NCI-H1417 (cell line): ENCODE data around the gene PCDH9.
"Not testable (repeated sequence)": the region's sequence is repeated elsewhere in the genome, so short reads cannot be mapped to it uniquely, and the experiment has no call there.

Source experiments
- DNase-seq, 3 experiments: peaks; one replicate each; lab custom pipeline; 2025; lab: John Stamatoyannopoulos, UW

PCDH9 gene

DNA sequence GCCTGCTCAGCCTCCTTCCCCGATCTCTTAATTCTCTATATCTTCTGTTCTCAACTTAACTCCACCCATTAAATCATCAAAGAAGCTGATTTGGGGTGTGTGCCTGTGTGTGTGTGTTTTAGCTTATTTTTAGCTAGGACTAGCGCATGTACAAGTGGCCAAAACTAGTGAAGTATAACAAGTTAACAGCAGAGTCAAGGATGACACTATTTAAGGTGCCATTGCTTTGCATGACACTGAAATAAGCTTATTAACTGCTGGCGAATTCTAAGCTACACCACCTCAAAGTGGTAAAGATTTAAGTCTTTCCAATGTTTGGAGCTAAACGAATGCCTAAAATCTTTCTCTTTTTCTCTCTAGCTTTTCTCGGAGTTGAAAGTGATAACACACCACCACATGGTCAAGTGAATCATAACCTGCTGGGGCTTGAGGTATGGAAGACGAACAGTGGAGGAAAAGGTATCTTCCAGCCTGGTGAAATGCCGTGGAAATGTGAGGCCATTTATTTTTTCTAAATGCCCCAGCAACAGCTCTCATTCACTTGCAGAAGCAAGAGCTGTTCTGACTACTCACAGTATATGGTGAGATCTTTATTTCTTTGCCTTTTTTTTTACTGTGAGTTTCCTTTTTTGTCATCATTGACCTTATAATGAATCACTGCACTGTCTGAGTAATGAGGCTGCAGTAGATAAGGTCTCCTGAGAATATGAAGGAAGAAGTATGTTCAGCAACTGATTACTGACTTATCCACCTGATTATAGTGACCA is 570.3 kb downstream of the PCDH9 start:
- peak in 1 of 3 experiments; percentile 8 for DNase-seq

DNA sequence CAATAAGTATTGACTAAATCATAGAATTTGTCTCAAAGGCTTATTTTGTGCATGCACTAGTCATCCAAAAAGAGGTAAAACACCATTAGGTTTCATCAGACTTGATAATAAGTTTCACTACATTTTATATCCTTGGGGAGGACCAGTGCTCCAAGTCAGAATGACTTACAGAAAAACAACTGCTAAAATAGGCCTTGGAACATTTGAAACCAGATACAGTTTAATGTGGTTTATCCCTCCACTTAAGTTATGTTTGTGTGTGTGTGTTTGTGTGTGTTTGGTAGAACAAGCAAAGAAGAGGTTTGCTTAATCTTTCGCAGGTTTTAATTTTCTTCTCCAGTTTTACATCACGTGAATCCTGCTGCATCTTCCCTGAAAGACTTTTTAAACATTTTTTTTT is 570.9 kb downstream of the PCDH9 start:
- peak in 1 of 3 experiments; percentile 12 for DNase-seq

DNA sequence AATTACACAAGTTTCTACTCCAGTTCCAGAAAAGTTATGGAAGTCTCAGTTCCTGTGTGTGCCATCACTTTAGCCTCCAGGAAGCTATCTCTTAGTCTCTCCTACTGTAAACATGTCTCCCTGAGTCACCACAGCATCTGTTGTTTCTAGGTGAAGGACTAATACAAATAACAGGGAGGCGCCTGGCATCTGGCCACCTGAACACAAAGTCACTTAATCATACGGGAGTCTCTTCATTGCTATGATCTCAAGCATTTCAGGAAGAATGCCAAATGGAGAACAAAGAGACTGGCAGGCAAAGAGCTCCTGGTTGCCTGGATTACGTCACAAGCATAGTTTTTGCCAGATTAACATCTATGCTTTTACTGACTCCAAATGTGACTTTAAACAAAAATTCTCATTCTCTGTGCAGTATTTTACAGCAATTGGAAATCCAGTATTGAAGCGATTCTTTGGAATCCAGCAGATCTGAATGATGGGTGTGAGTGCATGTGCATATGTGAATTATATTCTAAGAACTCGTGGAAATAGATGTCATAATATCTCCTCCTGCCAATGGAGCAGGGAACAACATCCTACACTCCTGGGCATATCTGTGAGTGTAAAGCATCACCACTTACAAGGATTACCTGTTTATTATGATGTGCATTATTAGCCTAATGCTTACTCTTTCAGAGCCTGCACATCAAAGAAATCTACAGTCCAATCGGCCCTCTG is 572.8 kb downstream of the PCDH9 start:
- DNase-seq: peak; percentile 31 to 94 (median 64)

DNA sequence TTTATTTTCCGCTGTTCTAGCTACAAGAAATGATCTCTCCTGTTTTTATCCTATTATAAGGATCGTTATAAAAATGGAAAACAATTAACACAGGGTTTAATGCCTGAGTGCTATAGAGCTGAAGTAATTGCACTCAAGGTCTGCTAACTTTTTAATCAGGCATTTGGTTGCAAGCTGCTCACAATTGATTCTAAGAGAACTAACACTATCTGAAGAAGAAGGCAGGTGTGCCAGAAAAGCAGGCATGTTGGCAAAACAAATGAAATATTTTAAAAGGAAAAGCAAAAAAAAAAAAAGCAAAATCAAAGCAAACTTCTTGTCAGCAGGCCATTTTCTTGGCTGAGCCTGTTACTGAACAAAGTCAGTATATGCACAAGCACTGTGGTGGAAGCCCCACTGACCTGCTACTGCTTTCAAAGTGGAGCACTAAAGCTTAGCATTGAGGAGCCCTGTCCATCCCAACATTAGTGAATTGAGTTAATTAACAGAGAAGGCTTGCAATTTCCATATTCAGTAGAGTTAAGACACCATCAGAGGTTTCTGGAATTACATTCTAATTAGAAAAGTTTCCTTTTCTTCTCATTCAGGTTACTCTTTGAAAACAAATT is 574.2 kb downstream of the PCDH9 start:
- DNase-seq: peak in 1 of 3 experiments; percentile 46

DNA sequence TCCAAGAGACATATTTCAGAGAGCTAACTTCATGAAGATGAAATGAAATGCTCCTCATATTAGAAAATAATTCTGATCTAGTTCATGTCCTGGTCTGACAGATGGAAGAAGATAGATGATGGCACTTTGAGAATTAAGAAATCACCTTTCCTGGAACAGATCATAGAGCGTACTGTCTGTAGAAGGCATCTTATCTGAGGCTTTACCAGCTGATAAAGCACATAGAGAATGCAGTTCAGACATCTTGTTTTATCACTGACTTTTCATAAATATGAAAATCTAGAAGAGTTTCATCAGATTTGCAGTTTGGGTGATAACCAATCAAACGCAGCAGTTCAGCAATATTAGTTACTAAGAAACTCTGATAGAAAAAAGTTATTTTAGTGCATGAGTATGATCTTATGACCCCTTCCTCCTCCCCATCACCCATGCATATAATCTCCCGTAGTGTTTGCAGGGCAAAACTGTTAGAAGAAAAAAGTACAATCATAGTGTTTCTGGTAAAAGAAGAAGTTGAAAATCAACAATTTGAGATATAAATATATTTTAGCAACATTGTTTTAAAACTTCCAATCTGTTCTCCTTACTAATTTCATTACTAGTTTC is 585.2 kb downstream of the PCDH9 start:
- no peak for DNase-seq

DNA sequence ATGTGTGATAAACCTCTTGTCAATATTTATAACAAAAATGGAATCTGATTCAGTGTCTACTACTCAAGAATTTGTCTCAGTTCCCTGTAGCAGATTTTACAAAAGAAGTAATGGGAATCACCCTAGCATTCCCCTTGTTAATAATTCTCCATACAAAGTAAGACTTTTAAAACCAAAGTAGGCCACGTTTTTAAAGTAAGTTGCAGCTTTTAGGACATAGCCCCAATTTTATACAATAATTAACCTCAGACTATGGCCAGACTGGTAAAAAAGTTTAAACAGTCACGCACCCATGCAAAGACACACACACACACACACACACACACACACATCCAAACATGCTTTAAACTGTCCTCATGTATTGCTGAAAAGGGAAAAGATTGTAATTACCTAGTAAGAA is 589.9 kb downstream of the PCDH9 start:
- DNase-seq: no peak

DNA sequence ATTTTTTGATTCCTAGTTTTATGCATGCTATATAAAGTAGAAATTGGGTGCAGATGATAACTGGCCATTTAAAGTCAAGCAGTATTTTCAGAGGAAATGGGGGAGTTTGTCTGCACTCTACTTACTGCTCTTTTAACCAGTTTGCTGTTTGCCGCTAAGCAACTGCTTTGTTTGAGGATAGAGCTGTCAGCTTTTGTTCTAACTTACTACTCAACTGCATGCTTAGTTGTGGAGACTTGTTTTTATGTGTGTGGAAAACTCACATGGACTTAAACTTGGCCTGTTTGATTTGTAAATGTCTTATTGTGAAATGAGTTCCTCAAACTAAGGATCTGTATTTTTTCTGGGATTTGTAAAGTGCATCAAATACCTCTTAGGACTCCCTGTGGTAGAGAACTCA is 591.1 kb downstream of the PCDH9 start:
- DNase-seq: no peak

DNA sequence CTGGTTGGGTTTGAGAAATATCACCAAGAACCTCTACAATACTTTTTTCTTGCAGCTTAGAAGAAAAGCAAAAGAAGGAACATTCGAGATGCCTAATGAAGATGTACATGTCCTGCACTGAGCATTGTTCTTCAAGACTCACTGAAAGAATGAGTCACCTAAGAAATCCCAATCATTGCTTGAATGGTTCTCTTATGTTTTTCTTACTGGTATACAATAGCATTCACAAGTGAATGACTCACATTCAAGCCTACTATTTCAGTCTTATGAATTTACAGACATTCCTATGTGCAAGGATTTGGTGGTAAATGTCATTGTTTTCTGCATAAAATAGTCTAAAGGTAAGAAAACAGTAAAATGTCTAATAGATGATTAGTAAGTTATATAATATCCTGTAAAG is 594.6 kb downstream of the PCDH9 start:
- DNase-seq: no peak

DNA sequence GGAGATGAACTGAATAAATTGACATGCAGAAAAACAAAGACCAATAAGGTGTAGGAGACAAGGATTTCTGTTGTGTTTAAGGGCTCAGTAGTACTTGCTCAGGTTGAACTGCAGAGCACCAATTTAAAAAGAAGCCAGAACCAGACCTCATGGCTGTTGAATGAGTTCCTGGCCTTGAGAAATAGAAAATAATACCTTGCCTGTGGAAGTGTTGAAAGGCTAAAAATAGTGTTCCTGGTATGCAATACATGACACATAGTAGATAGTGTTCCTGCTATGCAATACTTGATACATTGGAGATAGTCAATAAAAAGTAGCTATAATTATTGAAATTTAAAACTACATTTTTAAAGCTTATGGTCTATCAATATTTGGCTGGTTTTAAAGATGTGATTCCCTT is 595.8 kb downstream of the PCDH9 start:
- no peak for DNase-seq

DNA sequence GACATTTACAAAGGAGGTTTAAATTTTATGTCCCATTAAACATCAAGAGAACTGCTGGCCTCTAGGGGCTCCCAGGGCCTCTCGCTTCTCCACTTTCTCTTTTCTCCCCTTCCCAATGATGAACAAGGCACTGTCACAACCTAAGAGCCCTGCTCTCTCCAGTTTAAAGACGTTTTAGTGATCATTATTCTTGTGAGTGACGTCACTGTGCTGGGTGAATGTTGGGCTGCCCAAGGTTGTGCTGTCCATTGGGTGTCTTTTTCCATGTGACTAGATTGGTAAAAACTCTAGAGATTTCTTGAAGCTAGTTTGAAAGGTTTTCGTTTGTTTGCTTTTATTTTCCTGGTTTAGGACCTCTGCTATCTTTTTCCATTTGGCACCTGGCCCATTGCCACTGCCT is 602.6 kb downstream of the PCDH9 start:
- no peak for DNase-seq

DNA sequence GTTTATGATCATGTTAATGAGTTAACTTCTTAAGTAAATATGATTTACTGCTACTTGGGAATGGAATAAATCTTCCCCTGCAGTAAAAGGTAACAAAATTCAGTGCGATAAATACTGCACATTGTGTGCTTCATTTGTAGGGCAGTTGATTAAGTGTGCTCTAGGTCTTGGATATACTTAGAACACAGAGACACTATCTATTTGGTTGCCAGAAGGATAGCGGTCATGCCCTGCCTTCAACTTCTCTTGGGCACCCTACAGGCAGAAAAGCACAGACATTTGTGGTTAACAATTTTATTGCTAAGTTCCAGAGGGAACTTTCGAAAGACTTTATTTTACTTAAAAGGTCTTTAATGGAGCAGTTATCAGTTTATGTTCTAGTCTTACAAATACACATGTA is 605.8 kb downstream of the PCDH9 start:
- DNase-seq: no peak

DNA sequence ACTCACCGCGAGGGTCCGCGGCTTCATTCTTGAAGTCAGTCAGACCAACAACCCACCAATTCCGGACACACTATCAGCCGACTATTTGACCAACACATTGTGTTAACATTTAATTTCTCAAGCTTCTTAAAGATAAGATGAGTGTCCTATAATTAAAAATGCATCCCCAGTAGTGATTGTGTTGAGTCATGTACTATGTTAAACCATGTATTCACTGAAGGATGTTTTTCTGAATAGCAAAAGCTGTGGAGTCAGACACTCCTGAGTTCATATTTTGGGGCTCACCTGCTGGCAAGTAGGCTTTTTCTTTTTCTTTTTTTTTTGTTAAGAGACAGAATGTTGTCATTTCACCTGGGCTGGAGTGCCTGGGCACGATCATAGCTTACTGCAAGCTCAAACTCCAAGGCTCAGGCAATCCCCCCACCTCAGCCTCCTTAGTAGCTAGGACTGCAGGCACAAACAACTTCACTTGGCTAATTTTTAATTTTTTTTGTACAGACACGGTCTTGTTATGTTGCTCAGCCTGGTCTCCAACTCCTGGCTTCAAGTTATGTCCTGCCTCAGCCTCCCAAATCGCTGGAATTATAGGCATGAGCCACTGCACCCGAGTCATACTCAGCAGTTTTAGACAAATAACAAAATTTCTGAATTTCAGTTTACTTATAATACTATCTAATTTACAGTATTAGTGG is 606.9 kb downstream of the PCDH9 start:
- DNase-seq: no peak

DNA sequence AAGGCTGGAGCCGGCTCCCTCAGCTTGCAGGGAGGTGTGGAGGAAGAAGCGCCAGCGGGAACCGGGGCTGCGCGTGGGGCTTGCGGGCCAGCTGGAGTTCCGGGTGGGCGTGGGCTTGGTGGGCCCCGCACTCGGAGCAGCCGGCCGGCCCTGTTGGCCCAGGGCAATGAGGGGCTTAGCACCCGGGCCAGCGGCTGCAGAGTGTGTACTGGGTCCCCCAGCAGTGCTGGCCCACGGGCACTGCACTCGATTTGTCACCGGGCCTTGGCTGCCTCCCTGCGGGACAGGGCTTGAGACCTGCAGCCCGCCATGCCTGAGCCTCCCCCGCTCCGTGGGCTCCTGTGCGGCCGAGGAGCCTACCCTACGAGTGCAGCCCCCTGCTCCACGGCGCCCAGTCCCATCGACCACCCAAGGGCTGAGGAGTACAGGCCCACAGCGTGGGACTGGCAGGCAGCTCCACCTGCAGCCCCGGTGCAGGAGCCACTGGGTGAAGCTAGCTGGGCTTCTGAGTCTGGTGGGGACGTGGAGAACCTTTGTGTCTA is 608.2 kb downstream of the PCDH9 start:
- DNase-seq: not testable (repeated sequence)

DNA sequence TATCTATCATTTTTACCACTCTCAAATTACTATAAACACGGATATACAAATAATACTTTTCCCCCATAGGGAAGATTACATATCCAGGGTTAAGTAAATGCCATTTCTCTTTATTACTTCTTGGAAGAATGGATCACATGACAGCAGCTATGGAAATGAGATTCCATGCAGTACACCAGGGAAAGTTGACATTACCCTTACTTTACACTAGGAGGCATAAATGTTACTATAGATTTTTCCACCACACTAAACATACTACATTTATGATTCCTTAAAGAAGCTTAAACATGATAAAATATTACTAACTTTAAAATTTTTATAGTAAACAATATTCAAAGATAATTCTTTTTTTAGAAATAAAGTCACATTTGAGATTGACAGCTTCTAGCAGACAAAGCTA is 611.4 kb downstream of the PCDH9 start:
- peak in 2 of 3 experiments; percentile 8 to 54 for DNase-seq

DNA sequence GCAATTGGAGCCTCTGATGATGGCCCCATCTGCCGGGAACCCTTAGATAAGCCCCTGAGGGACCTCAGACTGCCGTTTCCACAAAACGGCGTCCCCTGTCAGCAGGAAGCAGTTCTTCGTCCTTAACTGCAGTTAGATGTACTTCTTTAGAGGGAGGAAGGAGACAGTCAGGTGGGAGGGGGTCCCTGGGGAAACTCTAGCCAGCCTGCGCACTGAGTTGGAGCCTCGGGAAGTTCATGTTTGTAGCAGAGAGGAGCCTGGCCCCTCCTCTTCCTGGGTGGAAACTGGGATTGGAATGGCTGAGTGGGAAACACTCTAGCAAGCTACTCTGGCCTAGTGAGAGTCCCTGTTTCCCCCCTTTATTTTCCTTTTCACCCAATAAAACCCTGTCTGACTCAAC is 612.4 kb downstream of the PCDH9 start:
- DNase-seq: no peak

DNA sequence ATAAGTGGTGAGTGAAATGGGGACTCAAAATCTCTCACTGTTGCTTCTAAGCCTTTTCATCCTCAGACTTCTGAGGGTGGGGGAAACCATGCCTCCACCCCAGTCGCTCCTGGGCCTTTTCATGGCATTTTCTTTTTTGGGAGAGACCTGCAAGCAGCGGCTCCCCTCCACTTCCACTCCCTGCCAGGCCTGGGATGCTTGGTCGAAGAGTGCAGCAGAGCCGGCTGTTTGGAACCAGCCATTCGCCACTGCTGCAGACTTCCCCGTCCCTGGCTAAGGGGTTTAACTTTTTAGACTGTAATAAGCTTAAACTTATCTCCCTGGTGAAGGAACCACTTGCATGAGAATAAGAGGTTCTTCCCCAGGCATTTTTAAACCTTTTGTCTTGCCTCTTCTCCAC is 617.2 kb downstream of the PCDH9 start:
- no peak for DNase-seq

DNA sequence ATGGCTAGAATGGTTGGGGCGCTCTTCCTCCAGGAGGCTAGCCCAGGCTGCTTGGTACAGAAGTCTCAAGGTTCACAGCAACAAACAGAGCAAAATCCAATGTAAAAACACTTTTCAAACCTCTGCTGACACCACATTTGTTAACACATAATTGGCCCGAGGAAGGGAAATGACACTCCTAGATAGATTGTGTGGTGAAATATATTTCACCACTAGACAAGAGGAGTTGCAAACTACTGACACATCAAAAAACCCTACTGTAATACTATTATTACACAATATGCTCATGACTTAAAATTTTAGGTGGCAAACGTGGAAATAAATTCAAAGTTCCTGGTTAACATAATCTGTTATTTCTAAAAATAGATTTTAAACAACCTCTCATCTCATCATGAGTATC is 643.6 kb downstream of the PCDH9 start:
- DNase-seq: no peak

DNA sequence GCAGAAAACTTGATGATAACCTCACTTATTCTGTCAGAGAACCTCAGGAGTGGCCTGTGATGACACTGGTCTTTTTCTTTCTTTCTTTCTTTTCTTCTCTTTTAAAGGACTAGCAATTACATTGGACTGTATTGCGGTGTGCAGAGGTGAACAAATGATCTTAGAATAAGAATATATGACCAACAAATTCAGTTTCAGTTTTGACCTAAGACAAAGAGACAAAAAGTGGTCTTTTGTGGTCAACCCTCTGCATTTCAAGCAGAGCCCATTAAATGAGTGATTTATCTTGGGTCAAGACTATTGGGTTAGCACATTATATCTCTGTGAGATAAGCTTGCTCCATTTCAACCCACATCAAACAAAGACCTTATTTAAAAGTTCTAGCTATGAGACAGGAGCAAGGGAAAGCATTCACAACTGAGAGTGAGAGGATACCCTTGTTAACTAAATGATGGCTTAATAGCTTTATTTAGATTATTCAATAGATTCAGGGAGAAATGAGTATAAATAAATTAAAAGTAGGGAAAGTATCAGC is 644.4 kb downstream of the PCDH9 start:
- no peak for DNase-seq

DNA sequence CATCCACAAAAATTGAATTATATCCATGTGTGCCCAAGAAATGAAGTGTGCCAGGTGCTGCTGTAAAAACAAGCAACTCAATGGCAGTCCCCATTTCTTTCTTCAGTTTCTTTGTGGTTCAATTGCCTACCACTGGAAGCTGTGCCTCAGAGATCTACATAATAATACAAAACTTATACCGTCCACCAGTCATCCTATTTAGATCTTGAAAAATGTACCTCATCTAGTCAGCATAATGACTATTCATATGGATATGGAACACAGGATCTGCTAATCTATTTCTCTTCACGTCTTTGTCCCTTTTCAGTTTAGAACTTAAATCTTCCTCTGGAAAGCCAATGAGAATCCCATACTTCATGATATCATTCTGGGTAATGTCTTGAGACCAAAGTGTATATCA is 648.5 kb downstream of the PCDH9 start:
- DNase-seq: no peak

DNA sequence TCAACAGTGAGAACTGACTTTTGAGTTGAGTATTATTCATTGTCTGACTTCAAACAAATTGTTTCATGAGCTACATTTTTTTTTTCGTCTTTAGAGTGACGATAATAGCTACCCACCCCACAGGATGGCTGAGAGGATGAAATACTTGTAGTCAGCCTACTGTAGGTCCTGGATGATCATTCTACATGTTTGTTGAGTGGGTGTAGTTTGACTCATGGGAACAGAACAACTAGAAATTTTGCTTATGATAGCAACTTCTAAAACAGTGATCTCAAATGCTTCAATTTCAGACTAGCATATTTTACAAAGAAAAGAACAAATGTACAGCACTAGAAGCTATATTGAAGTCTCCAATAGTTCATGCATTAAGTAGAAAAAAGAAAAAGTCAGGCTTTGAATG is 651.8 kb downstream of the PCDH9 start:
- no peak for DNase-seq

DNA sequence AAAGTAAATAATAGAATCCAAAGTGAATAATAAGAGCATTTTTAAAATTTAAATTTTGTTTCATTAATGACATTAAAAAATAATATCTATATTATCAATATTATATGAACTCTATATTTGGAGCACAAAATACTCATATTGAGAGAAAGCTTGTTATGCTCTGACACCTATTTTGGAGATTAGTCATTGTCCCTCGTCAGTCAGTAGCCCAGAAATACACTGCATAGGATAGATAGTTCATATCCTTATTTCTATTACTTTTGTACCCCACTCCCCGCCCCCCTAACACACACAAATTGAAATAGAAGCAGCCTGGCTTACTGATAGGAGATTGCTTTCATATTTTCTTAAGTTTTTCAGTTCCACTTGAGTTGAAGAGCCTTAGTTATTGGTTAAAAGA is 652.8 kb downstream of the PCDH9 start:
- no peak for DNase-seq

DNA sequence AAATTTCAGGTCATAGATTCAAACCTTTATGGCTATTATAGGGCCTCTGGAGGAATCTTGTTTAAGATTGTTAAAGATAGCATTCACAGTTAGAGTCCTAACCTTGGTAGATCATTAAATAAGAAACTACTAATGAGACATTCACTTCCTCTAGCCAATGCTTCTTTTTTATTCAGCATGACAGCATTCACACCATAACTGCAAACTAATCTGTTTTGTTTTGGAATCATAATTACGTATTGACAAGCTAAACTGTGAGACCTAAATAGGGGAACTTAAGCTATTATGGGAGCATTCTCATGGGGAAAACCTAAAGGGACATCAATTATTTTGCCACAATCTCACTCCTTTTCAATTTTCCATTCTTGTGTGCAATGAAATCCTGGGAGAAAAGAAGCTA is 653.8 kb downstream of the PCDH9 start:
- no peak for DNase-seq
